Liver (tissue), 3 donors: ENCODE measurements around the gene TJP3.

Experiments
- EGR1 ChIP-seq, 2 donors: IDR thresholded peaks; 2 replicates each; pipeline ENCODE4 v1.6.1; 2016 to 2018; ENCODE audit warnings: antibody characterized with exemption in 2 of 2, low read depth in 2 of 2
- GABPA ChIP-seq, 2 donors: IDR thresholded peaks in 1 of 2; conservative IDR thresholded peaks in 1 of 2; 2 replicates each; pipeline ENCODE4 v1.6.1; 2016; ENCODE audit warnings: antibody characterized with exemption in 2 of 2, mild to moderate bottlenecking in 1 of 2, moderate library complexity in 1 of 2
- JUND ChIP-seq, 2 donors: IDR thresholded peaks; 2 replicates each; pipeline ENCODE4 v1.6.1; 2016; ENCODE audit warnings: antibody characterized with exemption in 2 of 2
- RAD21 ChIP-seq, 2 donors: IDR thresholded peaks; 2 replicates each; pipeline ENCODE4 v1.6.1; 2016; ENCODE audit warnings: antibody characterized with exemption in 2 of 2, mild to moderate bottlenecking in 2 of 2
- RXRA ChIP-seq, 2 donors: IDR thresholded peaks; 2 replicates each; pipeline ENCODE4 v1.6.1; 2017 to 2018; ENCODE audit warnings: antibody characterized with exemption in 2 of 2, mild to moderate bottlenecking in 1 of 2
- SP1 ChIP-seq: IDR thresholded peaks from 2 replicates; pipeline ENCODE4 v1.6.1; 2018; ENCODE audit warnings: antibody characterized with exemption, mild to moderate bottlenecking
- TAF1 ChIP-seq: conservative IDR thresholded peaks from 2 replicates; pipeline ENCODE4 v1.6.1; 2016; ENCODE audit warnings: antibody characterized with exemption, mild to moderate bottlenecking
- YY1 ChIP-seq: IDR thresholded peaks from 2 replicates; pipeline ENCODE4 v1.6.1; 2016; ENCODE audit warnings: antibody characterized with exemption, mild to moderate bottlenecking
- TF ChIP-seq, protein P1 (sequence below): IDR thresholded peaks from 2 replicates; pipeline ENCODE4 v1.6.1; 2016; ENCODE audit warnings: antibody characterized with exemption
- TF ChIP-seq, protein P2 (sequence below): fragments of 150-350 bp; IDR thresholded peaks from 2 replicates; pipeline ENCODE4 v1.5.1; 2017; ENCODE audit warnings: improper control_type of control experiment, low read depth, low read length; ENCODE audit not compliant: missing input control
- TF ChIP-seq, protein P3 (sequence below): IDR thresholded peaks from 2 replicates; pipeline ENCODE4 v1.6.1; 2016; ENCODE audit warnings: antibody characterized with exemption
- TF ChIP-seq, protein P4 (sequence below): IDR thresholded peaks from 2 replicates; pipeline ENCODE4 v1.6.1; 2016; ENCODE audit warnings: antibody characterized with exemption, mild to moderate bottlenecking
- TF ChIP-seq, protein P5 (sequence below): IDR thresholded peaks from 2 replicates; pipeline ENCODE4 v1.6.1; 2016; ENCODE audit warnings: antibody characterized with exemption
- donor health status: healthy.
- donor health status: healthy.

DNA sequence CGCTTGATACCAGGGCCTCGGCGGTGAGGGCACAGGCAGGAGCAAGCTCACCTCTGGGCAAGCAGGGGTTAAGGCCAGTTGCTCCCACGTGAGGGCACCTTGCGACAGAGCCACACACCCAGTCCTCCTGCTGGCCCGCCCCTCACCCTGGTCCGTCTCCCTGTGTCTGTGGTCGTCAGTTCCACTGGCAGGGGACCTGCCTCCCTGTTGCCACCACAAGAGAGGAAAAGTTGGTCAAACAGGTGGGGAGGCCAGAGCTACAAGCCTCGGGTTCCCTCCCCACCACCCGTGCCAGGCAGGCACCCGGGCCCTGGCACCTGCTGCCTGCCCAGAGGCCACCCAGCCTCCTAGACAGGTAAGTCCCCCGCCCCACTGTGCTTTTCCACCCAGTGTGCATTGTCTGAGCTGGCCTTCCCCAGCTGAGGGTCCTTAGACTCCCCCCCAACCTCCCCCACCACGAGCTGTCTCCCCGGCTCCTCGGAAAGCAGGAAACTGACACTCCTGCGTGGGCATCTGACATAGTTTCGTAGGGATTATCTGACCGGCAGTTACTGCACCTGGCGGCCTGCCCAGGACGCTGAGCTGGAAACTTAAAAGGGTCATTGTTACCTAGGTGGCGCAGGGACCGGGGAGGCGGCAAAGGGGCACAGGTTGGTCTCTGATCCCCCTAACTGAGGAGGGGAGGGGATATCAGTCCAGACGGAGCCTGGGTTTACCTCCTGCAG is at the start of gene TJP3:
- TF ChIP-seq RAD21 (IDR thresholded peaks at IDR 0.05) (no peak), SP1 (no peak), TAF1 (no peak), YY1 (peak; percentile 24), EGR1 (IDR thresholded peaks at IDR 0.05; ENCODE audit: low read depth in 2 of 2) (no peak), RXRA (IDR thresholded peaks at IDR 0.05) (peak; percentile 15 to 31), JUND (IDR thresholded peaks at IDR 0.05) (no peak), GABPA (IDR thresholded peaks at IDR 0.05 in 1 of 2, conservative IDR thresholded peaks at IDR 0.05 in 1 of 2) (no peak)
- TF ChIP-seq, protein P1, sequence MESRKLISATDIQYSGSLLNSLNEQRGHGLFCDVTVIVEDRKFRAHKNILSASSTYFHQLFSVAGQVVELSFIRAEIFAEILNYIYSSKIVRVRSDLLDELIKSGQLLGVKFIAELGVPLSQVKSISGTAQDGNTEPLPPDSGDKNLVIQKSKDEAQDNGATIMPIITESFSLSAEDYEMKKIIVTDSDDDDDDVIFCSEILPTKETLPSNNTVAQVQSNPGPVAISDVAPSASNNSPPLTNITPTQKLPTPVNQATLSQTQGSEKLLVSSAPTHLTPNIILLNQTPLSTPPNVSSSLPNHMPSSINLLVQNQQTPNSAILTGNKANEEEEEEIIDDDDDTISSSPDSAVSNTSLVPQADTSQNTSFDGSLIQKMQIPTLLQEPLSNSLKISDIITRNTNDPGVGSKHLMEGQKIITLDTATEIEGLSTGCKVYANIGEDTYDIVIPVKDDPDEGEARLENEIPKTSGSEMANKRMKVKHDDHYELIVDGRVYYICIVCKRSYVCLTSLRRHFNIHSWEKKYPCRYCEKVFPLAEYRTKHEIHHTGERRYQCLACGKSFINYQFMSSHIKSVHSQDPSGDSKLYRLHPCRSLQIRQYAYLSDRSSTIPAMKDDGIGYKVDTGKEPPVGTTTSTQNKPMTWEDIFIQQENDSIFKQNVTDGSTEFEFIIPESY = no peak
- TF ChIP-seq, protein P2, sequence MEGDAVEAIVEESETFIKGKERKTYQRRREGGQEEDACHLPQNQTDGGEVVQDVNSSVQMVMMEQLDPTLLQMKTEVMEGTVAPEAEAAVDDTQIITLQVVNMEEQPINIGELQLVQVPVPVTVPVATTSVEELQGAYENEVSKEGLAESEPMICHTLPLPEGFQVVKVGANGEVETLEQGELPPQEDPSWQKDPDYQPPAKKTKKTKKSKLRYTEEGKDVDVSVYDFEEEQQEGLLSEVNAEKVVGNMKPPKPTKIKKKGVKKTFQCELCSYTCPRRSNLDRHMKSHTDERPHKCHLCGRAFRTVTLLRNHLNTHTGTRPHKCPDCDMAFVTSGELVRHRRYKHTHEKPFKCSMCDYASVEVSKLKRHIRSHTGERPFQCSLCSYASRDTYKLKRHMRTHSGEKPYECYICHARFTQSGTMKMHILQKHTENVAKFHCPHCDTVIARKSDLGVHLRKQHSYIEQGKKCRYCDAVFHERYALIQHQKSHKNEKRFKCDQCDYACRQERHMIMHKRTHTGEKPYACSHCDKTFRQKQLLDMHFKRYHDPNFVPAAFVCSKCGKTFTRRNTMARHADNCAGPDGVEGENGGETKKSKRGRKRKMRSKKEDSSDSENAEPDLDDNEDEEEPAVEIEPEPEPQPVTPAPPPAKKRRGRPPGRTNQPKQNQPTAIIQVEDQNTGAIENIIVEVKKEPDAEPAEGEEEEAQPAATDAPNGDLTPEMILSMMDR = no peak
- TF ChIP-seq, protein P3, sequence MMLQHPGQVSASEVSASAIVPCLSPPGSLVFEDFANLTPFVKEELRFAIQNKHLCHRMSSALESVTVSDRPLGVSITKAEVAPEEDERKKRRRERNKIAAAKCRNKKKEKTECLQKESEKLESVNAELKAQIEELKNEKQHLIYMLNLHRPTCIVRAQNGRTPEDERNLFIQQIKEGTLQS = no peak
- TF ChIP-seq, protein P4, sequence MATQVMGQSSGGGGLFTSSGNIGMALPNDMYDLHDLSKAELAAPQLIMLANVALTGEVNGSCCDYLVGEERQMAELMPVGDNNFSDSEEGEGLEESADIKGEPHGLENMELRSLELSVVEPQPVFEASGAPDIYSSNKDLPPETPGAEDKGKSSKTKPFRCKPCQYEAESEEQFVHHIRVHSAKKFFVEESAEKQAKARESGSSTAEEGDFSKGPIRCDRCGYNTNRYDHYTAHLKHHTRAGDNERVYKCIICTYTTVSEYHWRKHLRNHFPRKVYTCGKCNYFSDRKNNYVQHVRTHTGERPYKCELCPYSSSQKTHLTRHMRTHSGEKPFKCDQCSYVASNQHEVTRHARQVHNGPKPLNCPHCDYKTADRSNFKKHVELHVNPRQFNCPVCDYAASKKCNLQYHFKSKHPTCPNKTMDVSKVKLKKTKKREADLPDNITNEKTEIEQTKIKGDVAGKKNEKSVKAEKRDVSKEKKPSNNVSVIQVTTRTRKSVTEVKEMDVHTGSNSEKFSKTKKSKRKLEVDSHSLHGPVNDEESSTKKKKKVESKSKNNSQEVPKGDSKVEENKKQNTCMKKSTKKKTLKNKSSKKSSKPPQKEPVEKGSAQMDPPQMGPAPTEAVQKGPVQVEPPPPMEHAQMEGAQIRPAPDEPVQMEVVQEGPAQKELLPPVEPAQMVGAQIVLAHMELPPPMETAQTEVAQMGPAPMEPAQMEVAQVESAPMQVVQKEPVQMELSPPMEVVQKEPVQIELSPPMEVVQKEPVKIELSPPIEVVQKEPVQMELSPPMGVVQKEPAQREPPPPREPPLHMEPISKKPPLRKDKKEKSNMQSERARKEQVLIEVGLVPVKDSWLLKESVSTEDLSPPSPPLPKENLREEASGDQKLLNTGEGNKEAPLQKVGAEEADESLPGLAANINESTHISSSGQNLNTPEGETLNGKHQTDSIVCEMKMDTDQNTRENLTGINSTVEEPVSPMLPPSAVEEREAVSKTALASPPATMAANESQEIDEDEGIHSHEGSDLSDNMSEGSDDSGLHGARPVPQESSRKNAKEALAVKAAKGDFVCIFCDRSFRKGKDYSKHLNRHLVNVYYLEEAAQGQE = no peak
- TF ChIP-seq, protein P5, sequence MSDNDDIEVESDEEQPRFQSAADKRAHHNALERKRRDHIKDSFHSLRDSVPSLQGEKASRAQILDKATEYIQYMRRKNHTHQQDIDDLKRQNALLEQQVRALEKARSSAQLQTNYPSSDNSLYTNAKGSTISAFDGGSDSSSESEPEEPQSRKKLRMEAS = no peak
